ENCODE data around the gene SPATA2L.

SPATA2L gene

GRCh38 chr16:89653656-89654295 is 47.7 kb downstream of the SPATA2L start:
- DNase-seq, result no peak

GRCh38 chr16:89651584-89651983 is 49.9 kb downstream of the SPATA2L start:
- no peak for DNase-seq

GRCh38 chr16:89646906-89647305 is 54.6 kb downstream of the SPATA2L start:
- DNase-seq, result no peak

All from activated CD4-positive, alpha-beta T cell treated with anti-CD3 and anti-CD28 coated beads for 48 hours (primary cell).